WI38 (cell line): ENCODE measurements around the gene CACNA1D.

Experiments
- H3K4me3 ChIP-seq: 2 replicates; pipeline ENCODE4 v1.5.1; 2011; ENCODE audit warnings: low read depth, mild to moderate bottlenecking, control low read depth, low read length
- TF ChIP-seq, protein P1 (sequence below): IDR thresholded peaks from 2 replicates; pipeline ENCODE4 v1.5.1; 2012; ENCODE audit warnings: low read depth, mild to moderate bottlenecking, control low read depth, low read length

CACNA1D gene

GRCh38 chr3:53506110-53506762 lies 11.8 kb downstream of the CACNA1D start:
- TF ChIP-seq, protein P1, sequence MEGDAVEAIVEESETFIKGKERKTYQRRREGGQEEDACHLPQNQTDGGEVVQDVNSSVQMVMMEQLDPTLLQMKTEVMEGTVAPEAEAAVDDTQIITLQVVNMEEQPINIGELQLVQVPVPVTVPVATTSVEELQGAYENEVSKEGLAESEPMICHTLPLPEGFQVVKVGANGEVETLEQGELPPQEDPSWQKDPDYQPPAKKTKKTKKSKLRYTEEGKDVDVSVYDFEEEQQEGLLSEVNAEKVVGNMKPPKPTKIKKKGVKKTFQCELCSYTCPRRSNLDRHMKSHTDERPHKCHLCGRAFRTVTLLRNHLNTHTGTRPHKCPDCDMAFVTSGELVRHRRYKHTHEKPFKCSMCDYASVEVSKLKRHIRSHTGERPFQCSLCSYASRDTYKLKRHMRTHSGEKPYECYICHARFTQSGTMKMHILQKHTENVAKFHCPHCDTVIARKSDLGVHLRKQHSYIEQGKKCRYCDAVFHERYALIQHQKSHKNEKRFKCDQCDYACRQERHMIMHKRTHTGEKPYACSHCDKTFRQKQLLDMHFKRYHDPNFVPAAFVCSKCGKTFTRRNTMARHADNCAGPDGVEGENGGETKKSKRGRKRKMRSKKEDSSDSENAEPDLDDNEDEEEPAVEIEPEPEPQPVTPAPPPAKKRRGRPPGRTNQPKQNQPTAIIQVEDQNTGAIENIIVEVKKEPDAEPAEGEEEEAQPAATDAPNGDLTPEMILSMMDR = no peak
- no peak overlapping the region for H3K4me3 ChIP-seq

DNA sequence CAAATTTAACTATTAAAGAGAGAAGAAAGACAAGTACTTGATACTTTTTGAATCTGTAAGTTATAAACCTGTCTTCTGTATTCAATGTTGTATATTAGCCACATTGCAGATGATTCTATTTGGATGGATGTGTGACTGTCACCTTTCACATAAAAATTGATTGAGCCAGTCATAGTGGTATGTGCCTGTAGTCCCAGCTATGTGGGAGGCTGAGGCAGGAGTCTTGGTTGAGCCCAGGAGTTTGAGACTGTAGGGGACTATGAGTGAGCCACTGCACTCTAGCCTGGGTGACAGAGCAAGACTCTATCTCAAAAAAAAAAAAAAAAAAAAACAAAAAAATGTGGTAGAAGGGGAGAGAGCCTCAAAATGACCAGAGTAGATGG lies 12.3 kb downstream of the CACNA1D start:
- no peak overlapping the region for H3K4me3 ChIP-seq
- TF ChIP-seq, protein P1 = no peak

GRCh38 chr3:53509494-53509893 lies 15.1 kb downstream of the CACNA1D start:
- H3K4me3 ChIP-seq = no peak overlapping the region
- TF ChIP-seq, protein P1 = no peak

DNA sequence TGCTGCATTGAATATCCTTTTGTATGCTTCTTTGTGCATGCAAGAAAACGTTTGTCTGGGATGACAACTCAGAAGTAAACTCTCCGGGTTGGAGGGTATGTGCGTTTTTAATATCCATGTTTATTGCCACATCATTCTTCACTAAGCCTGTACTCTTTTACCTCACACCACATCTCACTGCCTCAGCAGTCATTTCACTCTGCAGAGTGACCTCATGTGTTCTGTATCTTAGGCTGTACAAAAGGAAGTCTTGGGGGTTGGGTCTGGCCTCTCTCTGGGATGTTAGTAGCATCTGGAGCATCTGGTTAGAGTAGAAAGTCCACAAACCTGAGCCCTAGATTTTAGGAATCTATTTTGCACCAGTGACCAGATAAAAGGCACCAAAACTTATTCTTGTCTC lies 16.1 kb downstream of the CACNA1D start:
- TF ChIP-seq, protein P1 = no peak
- no peak overlapping the region for H3K4me3 ChIP-seq

DNA sequence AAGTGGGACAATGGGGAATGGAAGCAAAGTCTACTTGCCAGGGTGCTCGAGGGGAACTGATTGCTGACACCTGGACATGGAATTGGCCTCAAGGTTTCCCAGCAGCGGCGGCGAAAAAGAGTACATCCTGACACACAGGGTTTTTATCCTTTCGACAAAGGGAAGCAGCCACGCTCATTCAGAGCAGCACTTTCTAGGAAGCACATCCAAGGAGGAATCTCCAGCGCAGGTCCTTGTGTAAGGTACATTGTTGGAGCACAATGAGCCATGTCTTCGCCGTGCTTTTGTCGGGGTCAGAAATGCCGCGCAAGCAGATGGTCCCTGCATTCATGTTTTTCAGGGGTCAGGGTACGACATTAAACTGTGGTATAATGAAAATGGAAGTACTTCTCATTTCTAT lies 16.8 kb downstream of the CACNA1D start:
- TF ChIP-seq, protein P1 = no peak
- H3K4me3 ChIP-seq = no peak overlapping the region

GRCh38 chr3:53513556-53514190 lies 19.3 kb downstream of the CACNA1D start:
- no peak overlapping the region for H3K4me3 ChIP-seq
- TF ChIP-seq, protein P1 = no peak

DNA sequence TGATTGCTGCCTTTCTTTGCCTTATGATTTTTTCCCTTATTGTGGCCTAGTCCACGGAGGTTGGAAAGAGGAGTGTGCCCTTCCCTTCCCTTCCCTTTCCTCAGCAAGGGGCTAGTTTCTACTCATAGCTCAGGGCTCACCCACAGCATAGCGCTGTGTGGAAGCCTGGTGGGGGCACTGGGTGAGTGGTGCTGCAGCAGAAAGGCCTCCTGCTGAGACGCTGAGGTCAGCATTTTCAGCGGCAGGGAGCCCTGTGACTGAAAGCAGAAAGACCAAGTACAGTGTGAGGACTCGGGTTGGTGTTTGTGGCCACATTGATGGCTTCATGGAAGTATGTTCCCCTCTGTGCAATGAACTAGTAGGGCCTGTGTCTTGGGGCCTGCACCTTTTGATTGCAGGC lies 21.9 kb downstream of the CACNA1D start:
- no peak overlapping the region for H3K4me3 ChIP-seq
- TF ChIP-seq, protein P1 = no peak
